ENCODE measurements around the gene ZBTB43. TPM values are rescaled to one million over a fixed set of nuclear protein-coding genes. Genes with fewer than 3 reads are reported as not detected.
A peak's percentile ranks its signal among the peaks of the same experiment; 100 is the strongest.

ZBTB43 gene
- total RNA-seq, 6 donors from 2014 or later, result 16.0 to 26.8 (median 19.4) TPM

DNA sequence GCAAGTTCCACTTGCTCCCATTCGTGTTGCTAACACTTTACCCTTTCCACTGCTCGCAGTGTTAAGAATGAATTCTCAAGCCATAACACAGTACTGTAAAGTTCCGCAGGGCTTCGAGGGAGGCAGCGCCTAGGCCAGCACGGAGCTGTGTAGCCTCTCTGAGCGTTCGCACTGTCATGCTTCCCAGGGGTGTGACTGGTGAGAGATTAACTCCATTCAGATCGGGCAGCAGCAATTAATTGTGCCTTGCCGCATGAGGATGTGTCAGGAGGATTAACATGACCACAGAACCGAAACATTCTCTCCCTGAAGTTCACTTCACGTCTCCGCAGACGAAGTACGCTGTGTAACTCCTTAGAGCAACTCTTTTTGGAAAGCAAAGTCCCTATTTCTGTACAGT is 78.8 kb downstream of the ZBTB43 start:
- peaks cover 5 to 11% (median 8%) of the 10 kb centered on the region in 4 donors for H3K4me1 ChIP-seq
- H3K36me3 ChIP-seq, result peaks cover 5 to 53% (median 24%) of the 10 kb centered on the region in 4 donors
- ATAC-seq (ENCODE audit: low FRiP score in 2 of 2) (no peak), DNase-seq (no peak)
- no peak overlapping the region for H3K4me3 ChIP-seq
- no peak overlapping the region for H3K27ac ChIP-seq
- no peaks in the 10 kb centered on the region for H3K9me3 ChIP-seq
- WGBS, 2 donors, result 85 to 91% methylated on average over 15 of the region's 15 CpGs
- no peaks in the 10 kb centered on the region for H3K27me3 ChIP-seq
- TF ChIP-seq EP300 (IDR thresholded peaks at IDR 0.05) (no peak), POLR2AphosphoS5 (IDR thresholded peaks at IDR 0.05) (no peak), POLR2A (IDR thresholded peaks at IDR 0.05) (no peak)
- TF ChIP-seq, protein P1, sequence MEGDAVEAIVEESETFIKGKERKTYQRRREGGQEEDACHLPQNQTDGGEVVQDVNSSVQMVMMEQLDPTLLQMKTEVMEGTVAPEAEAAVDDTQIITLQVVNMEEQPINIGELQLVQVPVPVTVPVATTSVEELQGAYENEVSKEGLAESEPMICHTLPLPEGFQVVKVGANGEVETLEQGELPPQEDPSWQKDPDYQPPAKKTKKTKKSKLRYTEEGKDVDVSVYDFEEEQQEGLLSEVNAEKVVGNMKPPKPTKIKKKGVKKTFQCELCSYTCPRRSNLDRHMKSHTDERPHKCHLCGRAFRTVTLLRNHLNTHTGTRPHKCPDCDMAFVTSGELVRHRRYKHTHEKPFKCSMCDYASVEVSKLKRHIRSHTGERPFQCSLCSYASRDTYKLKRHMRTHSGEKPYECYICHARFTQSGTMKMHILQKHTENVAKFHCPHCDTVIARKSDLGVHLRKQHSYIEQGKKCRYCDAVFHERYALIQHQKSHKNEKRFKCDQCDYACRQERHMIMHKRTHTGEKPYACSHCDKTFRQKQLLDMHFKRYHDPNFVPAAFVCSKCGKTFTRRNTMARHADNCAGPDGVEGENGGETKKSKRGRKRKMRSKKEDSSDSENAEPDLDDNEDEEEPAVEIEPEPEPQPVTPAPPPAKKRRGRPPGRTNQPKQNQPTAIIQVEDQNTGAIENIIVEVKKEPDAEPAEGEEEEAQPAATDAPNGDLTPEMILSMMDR (IDR thresholded peaks at IDR 0.05), result no peak

DNA sequence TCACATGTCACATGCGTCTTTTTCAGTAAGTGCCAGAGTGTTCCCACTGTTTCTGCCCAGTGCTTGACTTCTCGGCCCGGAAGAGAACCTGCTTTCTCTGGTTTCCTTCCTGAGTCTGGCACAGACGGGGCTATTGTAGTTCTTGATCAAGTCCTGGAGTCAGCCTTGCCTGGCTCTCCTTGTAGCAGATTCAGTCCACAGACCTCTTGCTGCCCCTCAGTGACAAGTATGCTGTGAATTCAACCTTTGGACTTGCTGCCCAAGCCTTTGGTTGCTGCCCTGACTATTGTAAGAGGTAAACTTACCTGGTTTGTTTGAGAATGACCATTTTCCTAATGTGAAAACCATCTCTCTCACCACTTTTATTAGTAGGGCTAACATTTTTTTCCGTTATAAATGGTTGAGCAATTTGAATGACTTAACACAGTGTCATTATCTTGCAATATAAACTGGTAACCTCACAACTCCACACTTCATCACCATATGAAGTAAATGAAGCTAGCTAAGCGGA is 80.3 kb downstream of the ZBTB43 start:
- ATAC-seq (ENCODE audit: low FRiP score in 2 of 2) (no peak), DNase-seq (no peak)
- Histone ChIP-seq H3K9me3 (no peaks in the 10 kb centered on the region), H3K4me1 (peaks cover 5 to 11% (median 8%) of the 10 kb centered on the region in 4 donors), H3K36me3 (peaks cover 4 to 42% (median 15%) of the 10 kb centered on the region in 4 donors), H3K27me3 (no peaks in the 10 kb centered on the region), H3K27ac (peak overlapping the region in 2 of 4 donors; percentile 10 to 31), H3K4me3 (no peak overlapping the region)
- TF ChIP-seq, protein P1 (IDR thresholded peaks at IDR 0.05), result no peak
- no peak for TF ChIP-seq POLR2A (IDR thresholded peaks at IDR 0.05)
- no peak for TF ChIP-seq EP300 (IDR thresholded peaks at IDR 0.05)
- no peak for TF ChIP-seq POLR2AphosphoS5 (IDR thresholded peaks at IDR 0.05)
- 53 to 54% methylated on average over 6 of the region's 6 CpGs for WGBS, 2 donors

DNA sequence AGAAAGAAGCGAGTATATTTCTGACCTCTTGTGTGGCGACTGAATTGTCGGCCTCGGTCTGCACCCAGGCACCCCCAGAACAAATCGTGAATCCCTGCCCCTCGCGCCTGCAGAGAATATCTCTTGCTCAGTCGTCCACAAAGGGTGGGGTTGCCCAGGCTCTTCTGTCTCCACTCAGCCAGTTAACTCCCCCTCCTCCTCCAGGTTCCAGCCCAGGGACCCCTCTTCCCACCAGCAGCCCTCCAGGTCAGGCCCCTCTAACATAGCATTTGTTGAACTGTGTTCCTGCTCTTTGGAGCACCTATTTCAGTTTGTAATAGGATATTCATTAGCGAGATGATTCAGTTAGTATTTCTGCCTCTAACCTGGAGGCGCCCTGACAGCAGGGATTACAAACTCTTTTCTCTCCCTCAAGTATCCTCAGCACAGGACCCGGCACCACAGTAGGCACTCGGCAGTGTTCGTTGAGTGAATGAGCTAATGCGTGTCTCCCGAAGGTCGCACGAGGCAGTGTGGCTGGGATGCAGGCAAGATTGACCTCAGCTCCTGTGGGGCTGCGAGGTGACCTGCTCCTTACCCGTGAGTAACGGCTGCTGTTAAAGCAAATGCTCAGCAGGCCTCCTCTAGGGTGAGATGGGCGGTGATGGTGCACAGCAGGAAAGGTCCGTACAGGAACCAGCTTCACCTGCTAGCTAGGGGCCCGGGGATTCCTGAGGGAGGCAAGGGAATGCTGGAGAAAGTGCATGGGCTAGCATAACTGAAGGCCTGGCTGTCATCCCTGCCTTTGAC is 81.4 kb downstream of the ZBTB43 start:
- H3K4me1 ChIP-seq, result peaks cover 5 to 11% (median 8%) of the 10 kb centered on the region in 4 donors
- H3K36me3 ChIP-seq, result peaks cover 0 to 31% (median 6%) of the 10 kb centered on the region in 4 donors
- peak overlapping the region in 1 of 4 donors; percentile 32 for H3K27ac ChIP-seq
- no peaks in the 10 kb centered on the region for H3K9me3 ChIP-seq
- no peak for TF ChIP-seq POLR2AphosphoS5 (IDR thresholded peaks at IDR 0.05)
- TF ChIP-seq EP300 (IDR thresholded peaks at IDR 0.05), result no peak
- TF ChIP-seq, protein P1 (IDR thresholded peaks at IDR 0.05), result no peak
- TF ChIP-seq POLR2A (IDR thresholded peaks at IDR 0.05), result no peak
- no peak for ATAC-seq (ENCODE audit: low FRiP score in 2 of 2)
- WGBS, 2 donors, result 85 to 88% methylated on average over 23 of the region's 23 CpGs
- H3K27me3 ChIP-seq, result no peaks in the 10 kb centered on the region
- no peak for DNase-seq
- H3K4me3 ChIP-seq, result no peak overlapping the region

DNA sequence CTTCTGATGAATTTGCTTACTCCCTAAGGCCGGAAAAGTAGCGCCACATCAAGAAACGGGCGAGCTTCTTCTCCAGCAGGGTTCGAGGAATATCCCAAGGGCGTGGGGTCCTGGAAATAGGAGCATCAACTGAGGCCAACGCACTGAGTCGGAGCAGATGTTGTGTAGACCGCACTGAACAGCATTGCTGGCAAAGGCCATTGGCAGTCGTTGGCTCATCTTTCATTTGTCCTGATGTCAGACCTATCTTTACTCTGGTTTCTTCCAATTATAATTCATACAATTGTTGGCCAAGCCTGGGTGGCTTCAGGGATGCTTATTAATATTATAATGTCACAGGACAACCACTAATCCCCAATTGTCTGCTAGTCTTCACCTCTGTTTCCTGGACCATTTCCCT is 82.1 kb downstream of the ZBTB43 start:
- Histone ChIP-seq H3K9me3 (no peaks in the 10 kb centered on the region), H3K27me3 (no peaks in the 10 kb centered on the region), H3K27ac (no peak overlapping the region), H3K36me3 (peaks cover 0 to 25% (median 3%) of the 10 kb centered on the region in 4 donors), H3K4me1 (peaks cover 5 to 11% (median 8%) of the 10 kb centered on the region in 4 donors), H3K4me3 (no peak overlapping the region)
- WGBS, 2 donors, result 81 to 93% methylated on average over 10 of the region's 10 CpGs
- ATAC-seq (ENCODE audit: low FRiP score in 2 of 2), result no peak
- DNase-seq, result no peak
- no peak for TF ChIP-seq POLR2AphosphoS5 (IDR thresholded peaks at IDR 0.05)
- no peak for TF ChIP-seq EP300 (IDR thresholded peaks at IDR 0.05)
- TF ChIP-seq POLR2A (IDR thresholded peaks at IDR 0.05), result no peak

Other genes with a start within 250 kb of the ZBTB43 start
- gene LMX1B, start 191.1 kb upstream of the ZBTB43 start, total RNA-seq, result under 1 TPM in 2 of 6 donors, not detected in 4; 0.14 to 0.40 TPM
- gene ZBTB34, start 55.6 kb downstream of the ZBTB43 start, total RNA-seq, result 10 to 100 TPM in 5 of 6 donors, 1 to 10 TPM in 1; 9.5 to 21.3 (median 13.5) TPM
- 10 to 100 TPM; 12.3 to 52.4 (median 17.1) TPM for gene RALGPS1, start 109.7 kb downstream of the ZBTB43 start, total RNA-seq